NCI-H1417 (cell line): ENCODE data around the gene CHST11.
"Not testable (repeated sequence)": the region's sequence is repeated elsewhere in the genome, so short reads cannot be mapped to it uniquely, and the experiment has no call there.

Source experiments
- DNase-seq, 3 experiments: peaks; one replicate each; lab custom pipeline; 2025; lab: John Stamatoyannopoulos, UW

The CHST11 gene

GRCh38 chr12:104740668-104741067 is 283.9 kb downstream of the CHST11 start:
- no peak for DNase-seq

GRCh38 chr12:104741077-104741476 is 284.3 kb downstream of the CHST11 start:
- no peak for DNase-seq

GRCh38 chr12:104741497-104742367 is 285.0 kb downstream of the CHST11 start:
- DNase-seq = no peak

GRCh38 chr12:104742551-104743201 is 285.9 kb downstream of the CHST11 start:
- DNase-seq = peak in 2 of 3 experiments; percentile 55 to 73

- no peak for DNase-seq
Observed at GRCh38 chr12:104743202-104743580, 286.4 kb downstream of the CHST11 start.

GRCh38 chr12:104743753-104744548 is 287.2 kb downstream of the CHST11 start:
- DNase-seq = not testable (repeated sequence)

DNA sequence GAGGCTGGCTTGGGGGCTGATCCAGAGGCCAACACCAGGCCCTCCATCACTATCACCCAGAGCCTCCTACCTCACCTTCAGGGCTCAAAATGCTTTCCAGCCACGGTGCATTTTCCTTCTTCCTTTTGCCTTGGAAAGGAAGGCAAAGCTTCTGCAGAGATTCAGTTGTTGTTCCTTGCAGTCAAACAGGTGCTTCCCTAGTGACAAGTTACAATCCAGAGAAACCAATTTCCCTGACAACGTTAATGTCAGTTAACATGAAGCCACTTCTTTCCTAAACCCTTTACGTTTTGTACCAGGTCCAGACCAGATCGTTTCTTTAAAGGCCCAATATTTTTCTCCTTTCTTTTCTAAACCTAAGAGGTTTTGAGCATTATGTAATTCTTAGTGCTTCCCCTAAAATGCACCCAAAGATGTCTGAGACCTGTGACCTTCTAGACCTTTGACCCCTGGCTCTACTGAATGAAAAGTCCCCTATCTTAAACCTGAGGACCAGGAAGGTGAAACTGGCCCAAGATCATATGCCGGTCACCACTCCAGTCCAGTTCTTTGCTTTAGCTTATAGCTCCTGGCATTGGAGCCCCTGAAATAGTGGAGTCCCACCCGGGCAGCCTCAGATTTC is 289.8 kb downstream of the CHST11 start:
- DNase-seq = no peak

GRCh38 chr12:104747330-104747729 is 290.6 kb downstream of the CHST11 start:
- no peak for DNase-seq

DNA sequence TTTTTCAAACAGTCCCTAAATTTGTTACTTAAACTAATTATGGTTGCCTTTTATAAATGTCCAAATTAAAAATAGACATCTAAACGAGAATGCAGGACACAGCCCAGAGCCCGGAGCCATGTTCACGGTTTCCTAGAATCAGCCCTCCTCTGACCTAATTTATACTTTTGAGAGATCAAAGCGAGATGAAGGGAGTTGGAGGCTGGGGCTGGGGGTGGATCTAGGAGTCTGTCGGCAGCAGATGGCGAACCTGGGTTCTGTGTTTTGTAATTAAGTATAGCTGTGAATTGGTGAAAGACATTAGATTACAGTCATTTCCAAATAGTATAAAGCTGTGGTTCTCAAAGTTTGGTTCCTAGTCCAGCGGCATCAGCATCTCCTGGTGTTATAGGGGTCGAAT is 291.2 kb downstream of the CHST11 start:
- no peak for DNase-seq

DNA sequence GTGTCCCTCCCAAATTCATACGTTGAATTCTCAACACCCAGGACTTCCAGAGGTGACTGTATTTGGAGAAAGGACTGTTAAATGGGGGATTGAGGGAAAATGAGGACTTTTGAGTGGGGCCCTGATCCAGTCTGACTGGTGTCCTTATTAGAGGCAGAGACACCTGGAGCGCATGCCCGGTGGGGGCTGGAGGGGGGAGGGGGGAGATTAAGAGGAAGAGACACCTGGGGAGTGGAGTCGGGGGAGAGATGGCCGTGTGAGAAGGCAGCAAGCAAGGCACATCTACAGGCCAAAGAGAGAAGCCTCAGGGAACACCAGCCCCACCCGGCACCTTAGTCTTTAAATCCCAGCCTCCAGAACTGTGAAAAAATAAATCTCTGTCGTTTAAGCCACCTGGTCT is 291.6 kb downstream of the CHST11 start:
- no peak for DNase-seq

GRCh38 chr12:104748790-104749189 is 292.0 kb downstream of the CHST11 start:
- no peak for DNase-seq

GRCh38 chr12:104749545-104749944 is 292.8 kb downstream of the CHST11 start:
- no peak for DNase-seq

GRCh38 chr12:104750061-104750460 is 293.3 kb downstream of the CHST11 start:
- DNase-seq = no peak

DNA sequence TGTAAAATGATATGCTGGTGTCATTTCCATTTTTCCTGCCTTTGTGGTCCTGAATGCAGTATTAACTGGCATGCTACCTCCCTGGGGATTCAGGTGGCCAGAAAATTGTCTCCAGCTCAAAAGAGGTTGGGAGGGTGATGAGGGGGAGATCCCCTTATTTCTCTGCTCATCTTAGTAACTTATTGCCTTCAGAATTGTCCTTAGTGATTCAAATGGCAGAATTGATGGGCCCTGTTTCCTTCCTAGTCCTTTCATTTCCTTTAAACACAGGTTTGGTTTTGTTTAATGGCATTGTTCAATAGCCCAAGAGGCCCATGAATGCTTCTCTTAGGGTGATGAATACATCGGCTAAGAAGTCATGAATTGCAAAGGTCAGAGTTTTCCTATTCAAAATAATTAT is 294.4 kb downstream of the CHST11 start:
- peak in 2 of 3 experiments; percentile 16 to 85 for DNase-seq

GRCh38 chr12:104751594-104751993 is 294.8 kb downstream of the CHST11 start:
- no peak for DNase-seq

DNA sequence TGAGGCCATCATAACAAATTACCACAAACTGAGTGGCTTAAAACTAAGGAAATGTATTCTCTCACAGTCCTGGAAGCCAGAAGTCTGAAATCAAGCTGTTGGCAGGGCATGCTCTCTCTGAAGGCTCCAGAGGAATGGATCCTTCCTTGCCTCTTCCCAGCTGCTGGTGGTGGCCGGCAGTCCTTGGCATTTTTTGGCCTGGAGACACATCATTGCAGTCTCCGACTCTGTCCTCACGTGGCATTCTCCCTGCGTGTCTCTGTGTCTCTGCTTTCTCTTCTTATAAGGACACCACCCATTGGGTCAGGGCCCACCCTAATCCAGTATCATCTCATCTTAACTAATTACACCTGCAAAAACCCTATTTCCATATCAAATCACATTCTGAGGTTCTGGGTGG is 295.3 kb downstream of the CHST11 start:
- DNase-seq = no peak

DNA sequence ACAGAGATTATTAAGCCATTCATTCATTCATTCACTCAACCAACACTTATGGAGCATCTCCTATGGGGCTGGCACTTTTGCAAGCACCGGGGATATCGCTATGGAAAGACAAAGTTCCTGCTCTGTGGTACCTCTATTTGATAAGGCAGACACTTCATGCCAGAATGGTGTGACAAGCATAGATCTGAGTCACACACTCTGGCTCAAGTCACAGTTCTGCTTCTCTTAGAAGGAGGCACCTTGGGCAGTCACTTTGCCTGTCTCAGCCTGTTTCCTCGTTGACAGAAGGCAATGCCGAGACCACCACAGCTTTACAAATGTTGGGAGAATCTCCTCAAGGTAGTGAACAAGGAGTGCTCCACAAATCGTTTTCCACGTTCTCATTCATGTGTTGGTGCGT is 296.1 kb downstream of the CHST11 start:
- no peak for DNase-seq

DNA sequence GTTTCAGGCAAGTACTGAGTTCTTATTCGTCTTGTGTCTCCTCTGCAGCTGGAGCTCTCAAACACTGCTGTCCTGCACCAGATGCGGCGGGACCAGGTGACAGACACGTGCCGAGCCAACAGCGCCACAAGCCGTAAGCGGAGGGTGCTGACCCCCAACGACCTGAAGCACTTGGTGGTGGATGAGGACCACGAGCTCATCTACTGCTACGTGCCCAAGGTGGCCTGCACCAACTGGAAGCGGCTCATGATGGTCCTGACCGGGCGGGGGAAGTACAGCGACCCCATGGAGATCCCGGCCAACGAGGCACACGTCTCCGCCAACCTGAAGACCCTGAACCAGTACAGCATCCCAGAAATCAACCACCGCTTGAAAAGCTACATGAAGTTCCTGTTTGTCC is 300.2 kb downstream of the CHST11 start:
- DNase-seq = no peak

DNA sequence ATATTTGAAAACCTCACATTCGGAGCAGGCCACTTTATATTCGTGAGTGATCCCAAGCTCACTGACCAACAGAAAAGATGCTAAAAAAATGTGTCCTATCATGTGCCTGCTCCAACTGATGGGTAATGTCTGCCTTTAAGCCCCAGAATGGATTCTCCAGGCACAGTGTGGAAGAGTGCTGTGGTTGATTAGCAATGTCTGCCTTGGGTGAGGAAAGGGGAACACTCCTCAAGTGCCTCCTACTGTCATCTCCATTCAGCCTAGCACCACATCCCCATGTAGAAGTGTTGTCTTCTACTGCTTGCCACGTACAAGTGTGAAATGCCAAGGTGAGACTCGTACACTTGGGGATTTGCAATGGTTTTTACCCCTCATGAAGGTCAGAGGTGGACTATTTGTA is 302.0 kb downstream of the CHST11 start:
- no peak for DNase-seq

GRCh38 chr12:104761091-104761490 is 304.3 kb downstream of the CHST11 start:
- no peak for DNase-seq

DNA sequence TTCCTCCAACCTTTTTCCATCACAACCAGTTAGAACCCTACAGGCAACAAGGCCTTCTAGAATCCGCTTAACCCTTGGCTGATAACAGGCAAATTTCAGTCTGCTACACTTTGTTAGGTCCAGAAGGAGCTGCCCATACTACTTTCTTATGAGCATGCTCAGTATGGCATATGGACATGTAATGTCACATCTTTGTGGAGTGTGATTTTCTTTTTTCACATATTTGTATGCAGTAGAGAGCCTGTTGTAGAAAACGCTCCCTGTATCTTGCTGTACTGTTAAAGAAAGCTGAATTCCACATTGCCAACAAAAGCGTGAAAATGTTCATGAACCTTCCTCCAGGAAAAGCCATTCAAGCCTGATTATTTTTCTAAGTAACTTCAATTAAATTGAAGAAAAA is 304.9 kb downstream of the CHST11 start:
- no peak for DNase-seq

DNA sequence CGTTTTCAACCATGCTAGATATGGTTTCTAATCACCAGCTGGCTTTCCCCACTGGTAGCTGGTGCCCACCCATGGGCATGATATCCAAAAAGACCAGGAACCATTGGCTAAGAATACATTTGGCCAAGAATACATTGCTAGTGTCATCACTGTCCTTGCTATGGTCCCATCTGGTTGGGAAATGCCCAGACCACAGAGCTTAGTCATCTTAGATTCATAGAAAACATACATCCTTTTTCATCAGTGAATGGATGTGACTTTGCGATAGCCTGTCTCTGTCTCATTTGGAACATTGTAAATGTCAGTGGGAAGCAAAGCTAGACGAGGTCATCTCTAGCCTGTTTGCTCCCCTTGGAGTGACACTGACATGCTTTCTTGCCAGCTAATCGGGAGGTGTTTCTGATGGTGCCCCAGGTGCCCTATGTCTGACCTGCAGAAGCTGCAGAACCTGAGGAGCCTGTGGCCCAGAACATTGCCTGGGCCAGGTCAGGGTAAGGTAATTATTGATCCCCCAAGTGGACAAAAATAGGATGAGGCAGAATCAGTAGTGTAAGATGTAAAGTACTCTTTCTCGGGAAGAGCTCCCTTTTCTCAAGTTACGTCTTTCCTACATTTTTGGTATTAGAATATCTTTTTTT is 306.5 kb downstream of the CHST11 start:
- no peak for DNase-seq
